D721Med (cell line): ENCODE measurements around the gene TRIOBP.

Source experiments
- DNase-seq: peaks from one replicate; pipeline ENCODE4 v3.0.0; 2011; ENCODE audit warnings: low spot score; ENCODE audit not compliant: insufficient read length
- FAIRE-seq: peaks from 2 replicates; lab custom pipeline; 2011; peaks lifted over from hg19 to GRCh38; lab: Jason Lieb, UNC
- CTCF ChIP-seq: IDR thresholded peaks from 2 replicates; pipeline ENCODE4 v1.5.1; 2012; ENCODE audit warnings: mild to moderate bottlenecking, control low read depth; ENCODE audit not compliant: insufficient read depth; ENCODE audit errors: missing control alignments

The TRIOBP gene

DNA sequence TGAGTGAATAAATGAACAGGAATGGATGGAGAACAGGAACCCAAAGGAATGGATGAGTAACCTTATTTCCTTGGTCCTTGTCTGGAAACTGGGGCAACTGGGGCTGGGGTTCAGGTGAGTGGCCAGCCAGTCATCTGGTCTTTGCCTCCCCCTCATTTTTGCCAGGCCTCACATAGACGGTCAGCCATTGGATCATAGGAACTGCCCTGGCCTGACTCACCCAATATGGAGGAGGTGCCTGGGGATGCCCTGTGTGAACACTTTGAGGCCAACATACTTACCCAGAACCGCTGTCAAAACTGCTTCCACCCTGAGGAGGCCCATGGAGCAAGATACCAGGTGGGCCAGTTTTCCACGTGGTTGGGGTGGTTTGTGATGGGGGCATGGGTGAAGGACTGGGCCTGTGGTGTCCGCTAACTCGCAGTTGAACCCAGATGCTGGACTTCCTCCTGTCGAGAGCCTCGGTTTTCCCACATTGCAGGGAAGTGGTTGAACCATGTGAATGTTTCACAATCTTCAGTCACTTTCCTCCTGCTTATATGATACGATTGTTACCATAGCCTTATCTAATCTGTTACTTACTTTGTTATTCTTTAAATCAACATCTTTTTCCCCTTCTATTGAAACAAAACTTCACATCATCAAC lies 4.4 kb downstream of the TRIOBP start:
- no peak for FAIRE-seq
- no peak for TF ChIP-seq CTCF
- DNase-seq = no peak

DNA sequence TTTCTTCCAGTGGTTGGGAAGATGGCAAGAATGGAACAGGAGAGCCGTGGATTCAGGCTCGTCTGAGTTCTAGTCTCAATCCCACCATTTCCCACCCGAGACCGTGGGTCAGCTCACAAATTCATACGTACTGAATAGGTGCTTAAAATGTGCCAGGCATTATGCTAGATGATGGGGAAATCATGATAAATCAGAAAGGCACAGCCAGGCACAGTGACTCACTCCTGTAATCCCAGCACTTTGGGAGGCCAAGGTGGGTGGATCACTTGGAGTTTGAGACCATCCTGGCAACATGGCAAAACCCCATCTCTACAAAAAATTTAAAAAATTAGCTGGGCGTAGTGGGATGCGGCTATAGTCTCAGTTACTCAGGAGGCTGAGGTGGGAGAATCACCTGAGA lies 7.1 kb downstream of the TRIOBP start:
- TF ChIP-seq CTCF = no peak
- DNase-seq (no peak), FAIRE-seq (no peak)

DNA sequence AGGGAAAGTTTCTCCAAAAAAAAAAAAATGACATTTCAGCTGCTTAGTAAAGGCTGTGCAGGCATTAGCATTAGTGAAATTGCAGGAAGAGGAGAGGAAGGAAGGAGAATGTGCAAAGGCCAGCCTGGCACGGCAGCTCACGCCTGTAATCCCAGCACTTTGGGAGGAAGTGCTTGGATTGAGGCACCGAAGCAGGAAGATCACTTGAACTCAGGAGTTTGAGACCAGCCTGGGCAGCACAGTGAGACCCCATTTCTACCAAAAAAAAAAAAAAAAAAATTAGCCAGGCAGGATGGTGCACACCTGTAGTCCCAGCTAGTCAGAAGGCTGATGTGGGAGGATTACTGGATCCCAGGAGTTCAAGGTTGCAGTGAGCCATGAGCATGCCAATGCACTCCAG lies 7.8 kb downstream of the TRIOBP start:
- FAIRE-seq = no peak
- DNase-seq = no peak
- TF ChIP-seq CTCF = no peak

DNA sequence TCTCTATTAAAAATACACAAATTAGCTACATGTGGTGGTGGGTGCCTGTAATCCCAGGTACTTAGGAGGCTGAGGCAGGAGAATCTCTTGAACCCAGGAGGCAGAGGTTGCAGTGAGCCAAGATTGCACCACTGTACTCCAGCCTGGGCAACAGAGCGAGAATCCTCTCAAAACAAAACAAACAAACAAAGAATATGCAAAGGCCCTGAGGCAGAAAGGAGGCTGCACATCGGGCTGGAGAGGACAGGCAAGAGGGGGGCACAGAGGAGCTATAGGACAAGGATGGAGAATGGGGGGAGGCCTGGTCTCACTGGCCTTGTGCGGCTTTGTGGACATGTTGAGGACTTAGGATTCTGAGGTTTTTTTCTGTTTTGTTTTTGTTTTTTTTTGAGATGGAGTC lies 8.4 kb downstream of the TRIOBP start:
- FAIRE-seq = no peak
- no peak for DNase-seq
- TF ChIP-seq CTCF = no peak

DNA sequence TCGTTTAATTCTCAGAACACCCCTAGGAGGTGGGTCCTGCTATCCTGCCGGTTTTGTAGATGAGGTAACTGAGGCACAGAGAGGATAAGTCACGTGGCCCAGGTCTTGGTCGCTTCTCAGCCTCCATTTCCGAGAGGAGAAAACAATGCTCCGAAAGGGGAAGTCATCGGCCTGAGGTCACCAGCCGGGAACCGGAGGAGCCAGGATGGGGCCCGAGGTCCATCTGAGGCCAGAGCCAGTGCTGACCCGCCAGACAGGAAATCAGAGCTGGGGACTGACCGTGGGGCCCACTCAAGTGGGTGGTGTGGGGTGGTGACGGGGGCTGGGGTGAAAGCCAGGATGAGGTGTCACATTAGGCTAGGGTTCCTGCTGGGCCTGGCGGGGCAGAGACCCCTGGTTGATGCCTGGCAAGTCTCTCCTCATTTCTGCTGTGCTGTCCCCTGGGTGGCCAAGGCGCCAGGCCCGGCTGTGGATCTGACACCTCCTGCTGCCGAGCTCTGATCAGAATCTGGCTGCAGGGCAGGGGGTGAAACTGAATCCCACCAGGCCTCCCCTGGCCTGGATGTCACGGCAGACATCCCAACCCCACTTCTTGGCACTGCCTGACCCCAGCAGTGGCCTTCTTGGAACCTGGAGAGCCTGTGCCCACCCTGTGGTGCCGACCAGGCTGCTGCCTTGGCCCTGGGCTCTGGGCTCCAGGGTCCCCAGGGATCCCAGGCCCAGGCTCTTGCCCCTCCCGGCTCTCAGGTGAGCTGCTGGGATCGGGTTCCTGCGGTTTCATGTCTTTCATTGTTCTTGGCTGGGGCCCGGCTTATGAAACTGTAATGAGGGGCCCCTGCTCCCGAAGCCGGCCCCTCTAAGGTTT lies 12.0 kb downstream of the TRIOBP start:
- no peak for FAIRE-seq

GRCh38 chr22:37709445-37709765 lies 12.6 kb downstream of the TRIOBP start:
- TF ChIP-seq CTCF = no peak
- FAIRE-seq (no peak), DNase-seq (no peak)

More for the DNA sequence above, 12.0 kb downstream of the TRIOBP start:
- no peak for DNase-seq
- no peak for TF ChIP-seq CTCF

- FAIRE-seq (no peak), DNase-seq (no peak)
- no peak for TF ChIP-seq CTCF
Observed at GRCh38 chr22:37710675-37711074, 13.8 kb downstream of the TRIOBP start.
